ENCODE results near the gene HSPA12B. TPM values are rescaled to one million over a fixed set of nuclear protein-coding genes. Genes with fewer than 3 reads are reported as not detected.

Gene HSPA12B, protein sequence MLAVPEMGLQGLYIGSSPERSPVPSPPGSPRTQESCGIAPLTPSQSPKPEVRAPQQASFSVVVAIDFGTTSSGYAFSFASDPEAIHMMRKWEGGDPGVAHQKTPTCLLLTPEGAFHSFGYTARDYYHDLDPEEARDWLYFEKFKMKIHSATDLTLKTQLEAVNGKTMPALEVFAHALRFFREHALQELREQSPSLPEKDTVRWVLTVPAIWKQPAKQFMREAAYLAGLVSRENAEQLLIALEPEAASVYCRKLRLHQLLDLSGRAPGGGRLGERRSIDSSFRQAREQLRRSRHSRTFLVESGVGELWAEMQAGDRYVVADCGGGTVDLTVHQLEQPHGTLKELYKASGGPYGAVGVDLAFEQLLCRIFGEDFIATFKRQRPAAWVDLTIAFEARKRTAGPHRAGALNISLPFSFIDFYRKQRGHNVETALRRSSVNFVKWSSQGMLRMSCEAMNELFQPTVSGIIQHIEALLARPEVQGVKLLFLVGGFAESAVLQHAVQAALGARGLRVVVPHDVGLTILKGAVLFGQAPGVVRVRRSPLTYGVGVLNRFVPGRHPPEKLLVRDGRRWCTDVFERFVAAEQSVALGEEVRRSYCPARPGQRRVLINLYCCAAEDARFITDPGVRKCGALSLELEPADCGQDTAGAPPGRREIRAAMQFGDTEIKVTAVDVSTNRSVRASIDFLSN
- total RNA-seq (2014; rRNA removed; shearing (Covaris generic)), result 0.05 TPM in 1 of 2 replicates, not detected in the other

DNA sequence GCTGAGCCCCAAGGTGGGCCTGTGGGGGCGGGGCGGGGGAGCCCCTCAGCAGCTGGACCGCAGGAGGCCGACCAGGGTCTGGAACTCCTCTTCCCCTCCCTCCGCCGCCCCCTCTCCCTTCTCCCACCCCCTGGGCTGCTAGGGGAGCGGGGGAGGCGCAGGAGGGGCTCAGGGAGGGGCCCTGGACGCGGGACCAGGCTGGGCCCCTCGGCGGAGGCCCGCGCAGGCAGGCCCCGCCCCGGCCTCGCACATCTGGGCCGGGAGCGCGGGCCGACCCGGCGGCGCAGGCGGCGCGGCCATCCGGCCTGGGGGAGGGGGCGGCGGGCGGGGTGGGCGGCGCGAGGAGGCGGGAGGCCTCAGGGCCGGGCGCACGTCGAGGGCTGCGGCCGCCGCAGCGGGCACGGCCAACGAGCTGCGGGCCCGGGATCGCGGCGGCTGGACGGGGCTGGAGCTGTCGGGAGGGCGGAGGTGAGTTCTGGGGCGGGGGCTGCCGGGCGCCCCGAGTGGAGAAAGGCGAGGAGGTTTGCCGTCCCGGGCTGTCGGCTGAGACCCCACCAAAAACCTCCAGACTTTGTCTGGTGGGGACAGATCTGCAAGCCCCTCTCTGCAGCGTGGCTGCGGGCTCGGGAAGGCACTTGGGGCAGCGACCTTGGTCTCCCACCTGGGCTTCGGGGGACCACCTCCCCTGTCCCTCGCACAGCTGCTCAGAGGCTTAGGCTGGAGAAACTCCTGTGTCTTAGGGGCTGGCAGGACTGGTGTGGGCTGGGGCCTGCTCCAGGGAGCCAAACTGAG is at the start of gene HSPA12B:
Gene HSPA12B, plus strand, starts transcription at position 359 of the 792 bp plus-strand sequence. CDS start 5,990 bp downstream, outside the sequence.
- DNase-seq (ENCODE audit: low read depth), result no peak

DNA sequence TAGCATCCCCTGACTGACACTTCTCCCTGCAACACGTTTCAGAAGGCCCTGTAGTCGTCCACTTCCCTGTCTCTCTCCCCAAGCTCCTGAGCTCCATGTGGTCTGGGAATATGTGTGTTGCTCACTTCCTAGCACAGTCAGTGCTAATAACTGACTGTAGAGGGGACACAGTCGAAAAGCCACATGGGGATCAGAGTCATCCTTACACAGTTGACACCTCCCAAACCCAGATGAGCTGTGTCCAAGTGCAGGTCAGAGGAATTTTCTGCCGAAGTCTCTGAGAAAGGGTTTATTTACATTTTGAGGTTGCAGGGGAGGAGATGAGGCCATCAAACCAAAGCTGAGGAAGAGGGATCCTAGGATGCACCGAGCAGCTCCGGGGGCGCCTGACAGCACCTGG is 47.1 kb upstream of the HSPA12B start:
- DNase-seq (ENCODE audit: low read depth), result peak; percentile 48

DNA sequence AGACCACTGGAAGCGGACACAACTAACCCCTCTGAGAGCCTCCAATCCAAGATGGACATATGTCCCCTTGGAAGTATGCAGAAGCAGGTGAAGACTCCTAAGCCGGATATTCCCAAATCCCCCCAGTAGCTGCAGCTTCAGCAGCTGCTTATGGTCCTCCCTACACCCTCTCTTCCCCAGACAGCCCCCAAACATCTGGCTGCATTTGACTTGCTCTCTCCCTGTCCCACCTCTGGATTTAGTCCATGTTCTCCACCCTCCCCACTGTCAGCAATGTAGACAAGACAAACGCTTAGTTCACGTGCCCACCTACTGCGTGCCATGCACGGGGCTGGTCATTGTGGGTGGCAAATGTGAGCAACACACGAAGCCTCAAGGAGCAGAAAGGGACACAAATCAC is 46.1 kb upstream of the HSPA12B start:
- no peak for DNase-seq (ENCODE audit: low read depth)

DNA sequence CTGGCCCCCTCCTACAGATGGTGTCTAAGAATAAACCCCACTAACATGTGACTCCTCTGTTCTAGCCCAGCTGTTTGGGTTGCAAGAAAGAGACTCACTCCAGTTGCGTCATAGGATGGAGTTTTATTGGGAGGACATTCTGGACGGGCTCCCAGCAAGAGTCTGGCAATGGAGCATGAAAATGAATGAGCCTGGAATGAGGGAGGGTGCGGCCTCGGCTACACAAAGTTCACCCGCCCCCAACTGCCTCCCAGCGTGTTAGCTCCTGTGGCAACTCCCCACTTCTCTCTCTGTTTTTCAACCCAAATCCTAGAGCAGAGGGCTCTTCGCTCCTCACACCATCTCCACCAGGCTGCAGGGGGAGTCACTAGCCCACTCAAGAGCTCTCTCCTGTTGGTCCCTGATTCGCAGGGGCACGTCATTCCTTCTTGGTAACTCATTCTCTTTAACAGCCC is 45.6 kb upstream of the HSPA12B start:
- peak; percentile 95 for DNase-seq (ENCODE audit: low read depth)

DNA sequence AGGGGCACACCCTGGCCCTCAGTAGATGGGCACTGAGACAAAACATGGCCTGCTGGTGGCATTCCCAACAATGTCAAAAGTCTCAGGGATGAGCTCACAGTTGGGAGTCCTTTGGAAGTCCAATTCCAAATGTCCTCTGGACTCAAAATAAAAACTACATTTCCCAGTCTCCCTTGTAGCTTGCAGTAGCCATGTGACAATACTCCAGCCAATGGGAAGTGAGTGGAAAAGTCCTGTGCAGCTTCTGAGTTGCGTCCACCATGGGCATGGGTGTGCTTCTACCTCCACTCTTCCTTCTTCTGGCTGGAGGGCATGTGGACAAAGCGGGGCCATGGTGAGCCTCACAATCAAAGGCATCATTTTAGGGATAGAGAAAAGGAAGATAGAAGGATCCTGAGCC is 44.8 kb upstream of the HSPA12B start:
- DNase-seq (ENCODE audit: low read depth), result peak; percentile 78

DNA sequence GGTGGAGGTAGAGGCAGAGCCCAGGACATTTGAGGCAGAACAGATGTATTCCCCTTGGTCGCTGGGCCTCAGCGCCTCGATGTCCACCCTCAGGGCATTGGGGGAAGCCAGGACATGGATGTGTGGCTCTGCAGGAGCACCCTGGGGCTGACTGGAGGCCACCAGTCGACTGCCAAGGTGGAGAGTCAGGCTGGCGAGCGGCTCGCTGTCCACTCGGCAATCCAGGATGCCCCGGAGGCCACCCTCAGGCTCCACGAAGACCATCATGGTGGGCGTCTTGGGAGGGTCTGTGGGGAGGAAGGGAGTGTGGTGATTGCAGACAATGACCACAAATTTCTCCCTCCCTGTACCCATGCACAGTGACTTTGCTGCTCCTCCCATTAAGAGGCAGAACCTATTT is 42.5 kb upstream of the HSPA12B start:
- no peak for DNase-seq (ENCODE audit: low read depth)

DNA sequence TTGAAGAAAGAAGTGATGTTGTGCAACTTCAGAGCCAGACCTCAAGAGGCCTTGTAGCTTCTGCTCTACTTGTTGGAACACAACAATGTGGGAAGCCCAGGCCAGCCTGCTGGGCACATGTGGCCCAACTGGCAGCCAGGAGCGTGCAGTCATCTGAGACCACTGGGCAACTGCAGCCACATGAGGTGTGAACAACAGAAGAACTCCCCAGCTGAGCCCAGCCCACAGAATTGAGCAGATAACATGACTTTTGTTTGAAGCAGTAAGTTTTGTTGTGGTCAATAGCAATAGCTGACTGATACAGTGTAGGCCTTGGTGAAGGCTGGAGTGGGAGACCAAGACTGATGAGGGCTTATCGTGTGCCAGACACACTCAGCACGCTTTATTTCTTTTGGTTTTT is 42.1 kb upstream of the HSPA12B start:
- no peak for DNase-seq (ENCODE audit: low read depth)

DNA sequence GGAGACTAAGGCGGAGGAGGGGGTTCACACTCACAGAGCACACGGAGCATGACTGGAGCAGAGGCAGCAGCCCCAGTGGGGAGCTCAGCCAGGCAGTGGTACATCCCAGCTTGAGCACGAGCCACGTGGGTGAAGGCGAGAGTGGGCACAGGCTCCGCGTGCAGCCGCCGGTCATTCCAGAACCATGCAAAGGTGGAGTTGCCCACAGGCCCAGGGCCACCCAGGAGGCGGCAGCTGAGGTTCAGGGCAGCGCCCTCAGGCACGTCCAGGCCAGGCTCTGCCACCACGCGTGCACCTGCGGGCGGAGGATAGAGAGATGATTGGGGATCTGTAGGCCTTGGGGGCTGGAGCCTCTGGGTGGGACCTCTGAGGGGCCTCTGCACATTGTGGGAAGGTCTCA is 41.2 kb upstream of the HSPA12B start:
- DNase-seq (ENCODE audit: low read depth), result no peak

DNA sequence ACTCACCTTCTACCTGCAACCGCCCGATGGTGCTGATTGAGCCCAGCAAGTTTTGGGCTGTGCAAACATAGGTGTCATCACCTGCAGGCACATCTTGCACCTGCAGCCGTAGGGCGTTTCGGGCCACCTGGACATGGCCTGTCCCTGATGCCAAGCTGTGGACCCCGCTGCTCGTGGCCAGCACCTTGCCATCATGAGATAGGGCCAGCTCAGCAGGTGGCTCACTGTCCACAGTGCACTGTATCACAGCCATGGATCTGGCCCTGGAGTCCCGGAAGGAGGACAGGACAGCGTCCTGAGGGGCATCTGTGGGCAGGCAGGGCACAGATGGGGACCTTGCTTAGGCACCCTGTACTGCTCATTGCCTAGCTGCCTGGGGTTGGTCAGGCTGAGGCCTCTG is 40.6 kb upstream of the HSPA12B start:
- DNase-seq (ENCODE audit: low read depth), result no peak

DNA sequence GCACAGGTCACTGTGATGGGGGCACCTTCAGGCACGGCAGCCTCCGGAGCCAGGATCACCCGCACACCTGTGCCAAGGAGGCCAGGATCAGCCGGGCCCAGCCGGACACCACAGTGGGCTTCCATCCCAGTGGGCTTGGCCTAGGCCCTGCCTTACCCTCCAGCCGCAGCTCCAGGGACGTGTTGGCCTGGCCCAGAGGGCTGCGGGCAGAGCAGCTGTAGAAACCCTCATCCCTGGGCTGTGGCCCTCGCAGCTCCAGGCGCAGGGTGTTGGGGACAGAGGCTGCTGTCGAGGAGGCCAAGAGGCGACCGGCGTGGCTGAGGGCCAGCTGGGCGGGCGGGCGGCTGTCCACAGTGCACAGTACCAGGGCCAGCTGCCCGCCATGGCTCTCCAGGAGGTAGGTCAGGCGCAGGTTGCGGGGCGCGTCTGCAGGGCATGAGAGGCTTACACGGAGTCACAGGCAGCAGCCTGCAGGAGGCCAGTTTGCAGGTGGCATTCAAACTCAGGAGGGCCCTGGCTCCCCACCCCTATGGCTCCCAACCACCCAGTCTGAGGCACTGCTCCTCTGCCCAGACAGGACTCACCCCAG is 39.7 kb upstream of the HSPA12B start:
- no peak for DNase-seq (ENCODE audit: low read depth)

DNA sequence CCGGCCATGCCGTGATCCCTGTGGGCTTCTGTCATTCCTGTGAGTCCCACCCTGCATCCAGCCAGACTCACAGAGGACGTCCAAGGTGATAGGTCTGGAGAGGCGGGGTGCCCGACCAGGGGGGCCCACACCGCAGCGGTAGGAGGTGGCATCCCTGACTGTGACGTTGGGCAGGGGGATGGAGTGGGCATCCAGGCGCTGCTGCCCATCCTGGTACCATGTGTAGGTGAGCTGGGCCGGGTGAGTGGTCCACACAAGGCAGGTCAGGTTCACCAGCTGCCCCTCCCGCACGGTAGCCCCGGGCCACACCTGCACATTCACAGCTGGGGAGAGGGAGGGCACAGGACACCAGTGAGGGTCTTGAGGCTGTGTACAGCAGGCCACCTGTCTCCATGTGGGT is 39.1 kb upstream of the HSPA12B start:
- no peak for DNase-seq (ENCODE audit: low read depth)

DNA sequence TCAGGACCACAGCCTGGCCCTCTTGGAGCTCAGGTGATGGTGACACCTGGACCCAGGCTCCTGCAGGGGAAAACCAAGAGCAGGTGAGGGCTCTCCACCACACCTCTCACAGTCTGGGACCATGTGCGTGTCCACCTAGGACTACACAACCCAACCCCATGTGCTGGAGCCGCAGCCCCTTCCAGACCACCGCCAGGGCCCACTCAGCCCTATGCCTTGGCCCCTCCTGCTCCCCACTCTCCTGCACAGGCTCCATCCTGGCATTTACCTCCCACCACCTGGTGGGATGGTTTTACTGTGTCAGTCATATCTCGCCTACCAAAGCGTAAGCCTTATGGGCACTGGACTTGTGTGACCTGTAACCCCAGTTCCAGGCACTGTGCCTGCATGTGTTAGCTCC is 37.6 kb upstream of the HSPA12B start:
- no peak for DNase-seq (ENCODE audit: low read depth)

DNA sequence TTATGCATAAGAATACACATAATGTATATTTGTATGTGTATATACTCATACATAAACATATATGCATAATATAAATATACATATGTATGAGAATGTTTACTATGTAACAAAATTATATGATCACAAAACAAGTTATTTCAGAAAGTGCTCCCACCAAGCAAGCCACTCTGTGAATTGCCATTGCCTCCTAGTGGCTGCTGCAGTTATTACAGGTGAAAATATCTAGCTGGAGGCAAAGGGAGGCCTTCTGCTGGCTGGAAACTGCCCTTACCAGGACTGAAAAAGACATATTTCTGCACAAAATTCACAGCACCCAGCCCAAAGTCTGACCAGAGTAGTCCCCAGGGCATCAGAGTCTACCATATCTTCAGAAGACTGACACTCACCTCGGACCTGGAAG is 36.3 kb upstream of the HSPA12B start:
- DNase-seq (ENCODE audit: low read depth), result no peak

DNA sequence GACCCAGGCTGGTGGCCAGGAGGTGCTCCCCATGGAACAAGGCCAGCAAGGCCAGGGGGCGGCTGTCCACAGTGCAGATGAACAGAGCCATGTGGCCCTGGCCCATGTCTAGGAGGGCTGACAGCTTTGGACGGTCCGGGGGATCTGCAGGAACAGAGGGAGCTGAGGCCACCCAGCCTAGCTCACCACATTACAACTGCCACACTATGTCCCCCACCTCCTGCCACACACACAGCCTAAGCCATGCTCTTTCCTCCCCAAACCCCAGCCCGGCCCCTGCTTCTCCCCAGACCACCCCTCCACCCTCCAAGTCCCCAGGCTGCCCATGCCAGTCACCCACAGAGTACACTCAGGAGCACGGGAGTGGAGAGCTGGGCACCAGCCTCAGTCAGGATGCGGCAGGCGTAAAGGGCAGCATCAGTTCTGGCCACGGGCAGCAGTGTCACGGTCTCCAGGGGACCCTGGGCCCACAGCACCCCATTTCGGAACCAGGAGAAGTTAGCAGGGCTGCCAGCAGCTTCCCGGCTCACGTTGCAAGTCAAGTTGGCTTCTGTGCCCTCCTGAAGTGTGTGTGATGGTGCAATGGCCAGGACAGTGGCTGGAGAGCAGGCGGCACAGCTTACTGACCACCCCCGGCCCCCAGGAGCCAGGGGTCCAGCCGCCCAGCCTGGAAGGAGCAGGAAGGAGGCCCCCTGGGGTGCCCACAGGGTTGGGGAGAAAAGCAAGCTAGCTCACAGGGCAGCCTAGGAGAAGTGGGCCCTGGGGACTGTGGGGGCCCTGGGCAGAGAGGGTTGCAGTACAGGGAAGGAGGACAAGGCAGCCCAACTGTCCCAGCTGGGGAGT is 35.5 kb upstream of the HSPA12B start:
- no peak for DNase-seq (ENCODE audit: low read depth)

DNA sequence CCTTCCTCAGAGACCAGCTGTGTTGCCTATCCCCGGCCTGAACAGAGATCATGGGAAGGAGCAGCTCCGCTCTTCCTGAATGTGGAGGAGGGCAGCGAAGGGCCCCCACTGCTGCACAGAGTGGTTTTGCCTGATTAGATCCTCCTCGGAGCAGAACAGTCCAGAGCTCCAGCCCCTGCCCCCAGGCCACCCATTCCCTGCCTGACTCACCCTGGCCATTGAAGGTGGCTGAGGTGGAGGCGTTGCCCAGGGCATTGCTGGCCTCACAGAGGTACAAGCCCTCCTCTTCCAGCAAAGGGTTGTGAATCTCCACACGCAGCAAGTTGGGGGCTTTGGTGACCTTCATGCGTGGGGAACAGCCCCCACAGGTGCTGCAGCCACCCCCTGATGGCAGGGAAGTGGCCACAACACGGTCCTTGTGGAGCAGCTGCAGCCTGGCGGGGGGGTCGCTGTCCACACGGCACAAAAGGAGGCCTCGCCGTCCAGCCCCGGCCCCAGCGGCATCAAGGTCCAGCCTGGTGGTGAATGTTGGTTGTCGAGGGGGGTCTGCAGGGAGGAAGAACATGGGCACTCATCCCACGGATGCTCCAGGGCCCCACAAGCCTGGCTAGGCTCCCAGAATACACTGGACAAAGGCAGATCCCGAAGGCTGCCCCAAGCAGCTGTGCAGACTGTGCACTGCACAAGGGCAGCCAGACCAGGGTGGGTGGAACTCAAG is 34.7 kb upstream of the HSPA12B start:
- peak; percentile 62 for DNase-seq (ENCODE audit: low read depth)

DNA sequence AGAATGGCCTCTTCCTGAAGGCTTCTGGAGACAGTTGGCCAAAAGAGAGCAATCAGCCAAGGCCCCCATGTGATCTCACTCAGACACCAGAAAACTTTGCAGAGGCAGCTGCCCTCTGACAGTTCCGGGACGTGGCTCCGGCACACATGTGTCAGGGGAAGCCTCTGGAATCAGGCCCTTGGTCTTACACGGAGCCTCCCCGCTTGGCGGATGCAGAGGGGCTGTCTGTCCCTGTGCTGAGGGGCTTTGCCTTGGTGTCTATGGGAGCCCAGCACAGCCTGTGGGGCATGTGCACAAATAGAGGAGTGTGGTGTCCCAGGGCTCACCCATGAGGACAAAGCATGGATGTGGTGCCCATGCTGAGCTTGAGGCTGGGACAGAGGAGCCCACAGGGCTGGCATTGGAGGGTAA is 33.9 kb upstream of the HSPA12B start:
- DNase-seq (ENCODE audit: low read depth), result no peak

DNA sequence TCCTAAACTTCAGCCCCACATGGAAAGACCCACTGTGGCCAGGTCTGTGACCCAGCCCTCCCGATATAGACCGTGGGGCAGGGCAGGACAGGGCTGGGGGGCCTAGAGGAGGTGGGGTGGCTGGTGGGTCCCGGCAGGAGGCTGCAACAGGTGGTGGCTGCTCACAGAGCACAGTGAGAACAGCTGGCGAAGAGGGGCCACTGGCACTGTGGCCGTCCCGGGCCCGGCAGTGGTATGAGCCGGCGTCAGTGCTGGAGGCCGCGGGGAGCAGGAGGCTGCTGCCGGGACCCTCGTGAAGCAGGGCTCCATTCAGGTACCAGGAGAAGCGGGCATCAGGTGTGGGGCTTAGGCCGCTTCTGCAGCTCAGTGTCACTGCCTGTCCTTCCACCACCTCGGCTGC is 33.4 kb upstream of the HSPA12B start:
- DNase-seq (ENCODE audit: low read depth), result no peak

DNA sequence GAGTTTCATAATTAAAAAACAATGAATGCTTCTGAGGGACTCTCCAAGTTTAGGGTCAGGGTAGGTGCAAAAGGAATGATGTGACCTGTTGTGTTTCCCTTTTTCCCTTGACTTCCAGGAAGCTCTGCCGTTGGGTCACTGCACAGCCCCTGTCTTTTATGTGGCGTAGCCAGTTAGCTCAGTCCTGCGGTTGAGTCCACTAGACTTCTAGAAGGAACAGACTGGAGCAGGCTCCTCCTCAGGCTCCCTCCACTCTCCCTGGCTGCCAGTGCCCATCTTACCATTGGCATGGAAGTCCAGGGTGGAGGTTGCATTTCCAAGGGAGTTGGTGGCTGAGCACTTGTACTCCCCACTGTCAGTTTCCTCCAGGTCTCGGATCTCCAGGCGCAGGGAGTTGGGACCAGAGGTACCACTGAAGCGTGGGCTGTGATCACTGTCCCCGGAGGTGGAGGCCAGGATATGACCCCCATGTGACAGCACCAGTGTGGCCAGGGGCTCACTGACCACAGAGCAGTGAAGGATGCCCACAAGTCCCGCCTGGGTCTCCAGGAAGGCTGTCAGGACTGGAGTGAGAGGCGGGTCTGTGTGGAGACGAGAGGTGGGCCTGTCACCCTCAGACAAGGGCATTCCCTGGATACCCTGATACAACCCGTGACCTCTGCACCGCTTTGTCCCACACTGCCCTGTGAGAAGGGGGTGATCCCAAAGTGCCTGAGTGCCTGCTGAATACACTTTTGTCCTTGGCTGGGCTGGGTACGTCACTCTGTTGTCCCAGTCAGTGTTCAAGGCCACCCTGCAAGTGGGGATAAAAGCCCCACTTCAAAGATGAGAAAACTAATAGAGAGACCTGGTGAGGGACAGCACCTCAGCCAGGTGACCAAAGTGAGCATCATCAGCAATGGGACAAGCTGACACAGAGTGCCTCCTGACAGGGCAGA is 31.2 kb upstream of the HSPA12B start:
- DNase-seq (ENCODE audit: low read depth), result no peak
